HG02840 (cell line): ENCODE measurements around the gene TRIM41.
A peak's percentile ranks its signal among the peaks of the same experiment; 100 is the strongest.
"Not testable (repeated sequence)": the region's sequence is repeated elsewhere in the genome, so short reads cannot be mapped to it uniquely, and the experiment has no call there.

Experiments
- ATAC-seq: cut with Tn5 transposase; IDR thresholded peaks from one replicate; pipeline ENCODE4 v1.9.1; 2021; ENCODE audit warnings: mild to moderate bottlenecking, moderate library complexity, moderate number of reproducible peaks; ENCODE audit not compliant: unreplicated experiment, low FRiP score

Gene TRIM41

GRCh38 chr5:181223058-181223728, at the start of gene TRIM41:
TSS of gene TRIM41 (plus strand) at chr5:181223281. CDS start at chr5:181224000, 719 bp downstream.
- peak; percentile 63 for ATAC-seq

GRCh38 chr5:181173420-181174342, 49.4 kb upstream of the TRIM41 start:
- ATAC-seq, result no peak

GRCh38 chr5:181176254-181176952, 46.7 kb upstream of the TRIM41 start:
- ATAC-seq, result no peak

GRCh38 chr5:181177559-181177958, 45.5 kb upstream of the TRIM41 start:
- not testable (repeated sequence) for ATAC-seq

GRCh38 chr5:181181650-181182565, 41.2 kb upstream of the TRIM41 start:
- ATAC-seq, result no peak

GRCh38 chr5:181182651-181183050, 40.4 kb upstream of the TRIM41 start:
- ATAC-seq, result no peak

DNA sequence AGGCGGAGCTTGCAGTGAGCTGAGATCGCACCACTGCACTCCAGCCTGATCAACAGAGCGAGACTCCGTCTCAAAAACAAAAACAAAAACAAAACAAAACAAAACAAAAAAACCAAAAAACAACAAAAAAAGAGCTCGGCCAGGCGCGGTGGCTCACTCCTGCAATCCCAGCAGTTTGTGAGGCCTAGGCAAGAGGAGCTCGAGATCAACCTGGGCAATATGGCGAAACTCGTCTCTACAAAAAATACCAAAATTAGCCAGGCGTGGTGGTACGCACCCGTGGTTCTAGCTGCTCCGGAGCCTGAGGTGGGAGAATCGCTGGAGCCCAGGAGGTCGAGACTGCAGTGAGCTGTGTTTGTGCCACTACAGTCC, 38.2 kb upstream of the TRIM41 start:
- no peak for ATAC-seq

GRCh38 chr5:181185560-181185959, 37.5 kb upstream of the TRIM41 start:
- ATAC-seq, result no peak

DNA sequence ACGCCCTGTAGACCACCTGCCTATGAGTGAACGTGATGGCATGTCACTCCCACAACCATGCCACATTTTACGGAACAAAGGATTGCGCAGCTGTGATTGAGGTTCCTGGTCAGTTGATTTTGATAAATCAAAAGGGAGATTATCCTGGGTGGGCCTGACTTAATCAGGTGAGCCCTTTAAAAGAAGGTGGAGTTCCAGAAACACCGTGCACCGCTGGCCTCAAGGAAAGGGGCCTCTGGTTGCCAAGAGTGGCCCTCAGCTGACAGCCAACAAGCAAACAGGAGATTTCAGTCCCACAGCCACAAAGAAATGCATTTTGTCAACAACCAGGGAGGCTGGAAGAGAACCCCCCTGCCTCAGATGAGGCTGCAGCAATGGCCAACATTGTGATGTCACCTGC, 37.1 kb upstream of the TRIM41 start:
- no peak for ATAC-seq

DNA sequence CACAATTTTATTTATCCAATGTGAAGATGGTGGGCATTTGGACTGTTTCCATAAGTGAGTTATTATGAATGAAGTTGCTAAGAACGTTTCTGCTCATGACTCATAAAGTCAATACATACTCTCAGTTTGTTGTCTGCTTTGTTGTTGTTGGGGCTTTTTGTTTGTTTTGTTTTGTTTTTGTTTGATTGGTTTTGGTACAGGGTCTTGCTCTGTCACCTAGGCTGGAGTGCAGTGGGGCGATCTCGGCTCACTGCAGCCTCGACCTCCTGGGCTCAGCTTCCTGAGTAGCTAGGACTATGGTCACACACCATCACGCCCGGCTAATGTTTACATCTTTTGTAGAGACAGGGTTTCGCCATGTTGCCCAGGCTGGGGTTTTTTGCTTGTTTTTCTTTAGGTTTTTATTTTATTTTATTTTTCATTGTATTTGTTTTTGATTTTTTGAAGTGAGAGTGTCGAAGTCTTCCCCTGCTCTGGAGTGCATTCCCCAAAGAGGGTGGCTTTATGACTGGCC, 36.0 kb upstream of the TRIM41 start:
- no peak for ATAC-seq

DNA sequence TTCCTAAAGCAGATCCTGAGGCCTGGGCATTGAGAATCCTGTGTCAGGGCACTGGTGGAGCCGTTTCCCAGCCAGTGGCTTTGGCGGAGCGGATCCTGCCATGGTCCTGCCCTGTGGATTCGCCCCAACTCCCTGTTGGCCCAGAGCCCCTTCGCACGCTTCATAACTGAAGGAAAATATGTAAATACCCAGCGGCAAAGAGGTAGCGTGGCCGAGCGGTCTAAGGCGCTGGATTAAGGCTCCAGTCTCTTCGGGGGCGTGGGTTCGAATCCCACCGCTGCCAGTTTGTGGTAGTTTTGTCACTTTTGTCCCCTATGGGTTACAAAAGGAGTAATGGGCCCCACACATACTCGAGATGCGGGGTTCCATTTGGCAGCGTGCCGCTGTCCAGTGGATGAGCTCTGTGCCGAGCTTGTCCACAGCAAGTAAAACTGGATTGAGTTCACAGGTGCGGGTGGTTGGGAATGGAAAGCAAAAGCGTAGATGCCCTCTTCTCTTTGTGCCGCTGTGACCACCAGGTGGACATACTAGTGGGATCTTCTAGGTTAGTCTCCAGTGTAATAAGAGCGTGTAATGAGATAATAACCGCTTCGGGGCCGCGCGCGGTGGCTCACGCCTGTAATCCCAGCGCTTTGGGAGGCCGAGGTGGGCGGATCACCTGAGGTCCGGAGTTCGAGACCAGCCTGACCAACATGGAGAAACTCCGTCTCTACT, 35.4 kb upstream of the TRIM41 start:
- no peak for ATAC-seq

DNA sequence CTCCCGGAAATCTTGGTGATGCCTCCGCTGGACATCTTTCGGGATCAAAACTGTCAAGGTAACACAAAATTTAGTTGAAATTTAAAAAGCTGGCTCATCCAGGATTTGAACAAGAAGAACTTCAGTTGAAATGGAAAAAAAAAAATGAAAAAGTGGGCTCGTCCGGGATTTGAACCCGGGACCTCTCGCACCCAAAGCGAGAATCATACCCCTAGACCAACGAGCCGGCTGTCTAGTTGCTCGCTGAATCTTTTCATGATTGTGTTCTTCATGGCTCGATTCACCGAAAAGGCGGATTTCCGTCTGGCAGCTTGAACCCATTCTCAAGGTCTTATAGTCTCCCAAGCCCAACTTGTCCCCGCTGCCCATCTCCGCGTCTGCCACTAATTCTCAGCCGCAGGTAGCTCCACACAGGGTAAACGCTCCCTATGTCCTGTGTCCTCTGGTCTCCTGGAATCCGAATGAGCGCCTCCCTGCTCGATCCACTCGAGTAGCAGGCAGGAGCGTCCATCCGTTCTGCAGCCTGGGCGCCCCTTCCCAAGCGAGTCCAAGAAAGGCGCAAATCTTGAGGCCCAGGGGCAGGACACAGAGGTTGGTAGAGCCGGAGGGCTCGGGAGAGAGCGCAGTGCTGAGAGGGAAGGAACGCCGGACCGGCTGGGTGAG, 34.2 kb upstream of the TRIM41 start:
- ATAC-seq, result no peak

DNA sequence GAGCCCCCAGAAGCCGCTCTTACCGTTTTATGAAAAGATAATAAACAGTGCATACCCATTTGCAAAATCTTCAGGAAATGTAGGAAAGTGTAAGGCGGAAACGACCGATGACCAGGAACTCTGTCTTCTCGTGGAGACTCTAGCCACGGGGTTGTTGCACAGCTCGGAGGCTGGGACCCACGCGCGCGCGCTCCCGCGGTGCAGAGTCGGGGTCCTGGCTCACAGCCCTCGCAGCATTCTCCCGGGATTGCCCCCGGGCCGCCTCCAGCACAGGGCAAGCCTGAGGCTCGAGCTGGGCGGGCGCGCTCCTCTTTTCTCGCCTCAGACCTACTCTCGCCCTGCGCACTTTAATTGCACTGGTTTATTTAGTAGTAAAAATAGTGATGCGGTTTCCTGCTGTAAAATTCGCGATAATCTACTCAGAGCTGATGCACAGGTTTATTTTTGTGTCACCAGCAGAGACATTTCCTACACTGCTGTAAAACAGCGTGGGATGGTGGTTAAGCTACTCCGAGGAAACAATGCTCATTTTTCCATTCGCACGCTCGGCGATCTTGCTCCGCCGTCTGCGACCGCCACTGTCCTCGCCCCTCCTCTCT, 33.6 kb upstream of the TRIM41 start:
- ATAC-seq, result no peak

DNA sequence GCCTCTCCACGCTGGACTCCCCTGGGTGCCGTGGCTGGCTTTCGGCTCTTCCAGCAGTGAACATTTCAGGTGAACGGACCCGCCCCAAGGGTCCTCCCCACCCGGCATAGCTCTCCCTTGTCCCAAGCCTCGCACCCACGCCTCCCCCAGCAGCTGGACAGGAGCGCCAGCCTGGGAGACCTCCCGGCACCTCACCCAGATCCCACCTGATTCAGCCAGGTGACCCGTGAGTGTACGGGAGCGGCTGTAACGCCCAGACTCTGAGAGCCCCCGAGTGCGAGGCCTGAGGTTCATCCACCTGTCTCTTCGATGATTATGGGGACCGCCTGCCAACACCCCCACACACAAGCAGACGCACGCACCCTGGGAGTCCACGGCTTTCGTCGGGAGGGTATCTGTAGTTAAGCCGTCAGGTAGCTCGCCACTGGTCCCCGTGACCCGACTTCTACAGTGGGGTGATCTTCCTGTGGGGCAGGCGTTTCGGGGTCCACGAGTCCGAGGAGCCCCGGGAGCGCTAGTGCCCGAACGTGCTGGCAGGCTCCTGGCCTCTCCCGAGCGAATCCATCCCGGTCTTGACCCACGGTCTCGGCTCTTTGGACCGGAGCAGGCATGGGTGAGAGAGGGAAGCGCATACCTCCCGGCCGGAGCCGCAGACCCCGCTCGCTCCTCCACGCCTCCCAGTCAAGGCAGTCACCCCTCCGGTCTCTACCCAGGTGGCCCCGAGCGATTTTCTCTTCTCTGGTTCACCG, 32.9 kb upstream of the TRIM41 start:
- ATAC-seq, result no peak

GRCh38 chr5:181190711-181191525, 32.2 kb upstream of the TRIM41 start:
- peak; percentile 9 for ATAC-seq

DNA sequence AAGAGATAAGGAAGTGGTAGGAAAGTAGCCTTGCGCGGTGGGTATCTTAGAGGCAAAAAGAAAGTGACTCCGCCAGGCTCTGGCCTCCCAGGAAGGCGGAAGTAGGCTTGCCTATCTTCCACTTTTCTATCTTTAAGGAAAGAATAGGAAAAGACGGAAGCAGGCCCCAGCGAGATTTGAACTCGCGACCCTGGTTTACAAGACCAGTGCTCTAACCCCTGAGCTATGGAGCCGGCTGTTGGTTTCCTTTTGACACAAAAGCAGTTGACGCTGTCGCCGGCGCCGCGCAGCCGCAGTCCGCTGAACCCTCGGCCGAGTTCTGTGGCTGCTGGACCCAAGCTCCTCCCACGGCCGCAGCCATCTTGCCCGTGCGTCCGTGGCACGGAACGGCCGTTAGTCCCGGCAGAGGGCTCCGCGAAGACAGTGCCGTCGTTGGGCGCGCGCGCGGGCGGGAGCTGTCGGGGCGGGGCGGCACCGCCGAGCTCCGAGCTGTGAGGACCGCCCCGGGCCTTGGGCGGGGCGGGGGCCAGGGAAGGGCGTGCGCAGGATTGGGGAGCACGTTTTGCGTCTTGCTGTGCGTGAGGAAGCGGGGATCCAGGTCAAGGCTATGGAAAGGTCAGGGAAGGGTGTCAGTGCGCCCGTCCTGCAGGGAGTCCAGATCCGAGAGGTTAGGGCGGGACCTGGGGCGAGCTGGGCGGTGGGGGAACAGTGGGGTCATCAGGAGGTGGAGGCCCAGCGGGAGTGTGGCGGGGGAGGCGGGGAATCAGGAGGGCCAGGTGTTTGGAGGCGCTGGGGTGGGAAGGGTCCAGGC, 31.4 kb upstream of the TRIM41 start:
- peak; percentile 58 for ATAC-seq
